ENCODE data around the gene UGT1A8.

DNA sequence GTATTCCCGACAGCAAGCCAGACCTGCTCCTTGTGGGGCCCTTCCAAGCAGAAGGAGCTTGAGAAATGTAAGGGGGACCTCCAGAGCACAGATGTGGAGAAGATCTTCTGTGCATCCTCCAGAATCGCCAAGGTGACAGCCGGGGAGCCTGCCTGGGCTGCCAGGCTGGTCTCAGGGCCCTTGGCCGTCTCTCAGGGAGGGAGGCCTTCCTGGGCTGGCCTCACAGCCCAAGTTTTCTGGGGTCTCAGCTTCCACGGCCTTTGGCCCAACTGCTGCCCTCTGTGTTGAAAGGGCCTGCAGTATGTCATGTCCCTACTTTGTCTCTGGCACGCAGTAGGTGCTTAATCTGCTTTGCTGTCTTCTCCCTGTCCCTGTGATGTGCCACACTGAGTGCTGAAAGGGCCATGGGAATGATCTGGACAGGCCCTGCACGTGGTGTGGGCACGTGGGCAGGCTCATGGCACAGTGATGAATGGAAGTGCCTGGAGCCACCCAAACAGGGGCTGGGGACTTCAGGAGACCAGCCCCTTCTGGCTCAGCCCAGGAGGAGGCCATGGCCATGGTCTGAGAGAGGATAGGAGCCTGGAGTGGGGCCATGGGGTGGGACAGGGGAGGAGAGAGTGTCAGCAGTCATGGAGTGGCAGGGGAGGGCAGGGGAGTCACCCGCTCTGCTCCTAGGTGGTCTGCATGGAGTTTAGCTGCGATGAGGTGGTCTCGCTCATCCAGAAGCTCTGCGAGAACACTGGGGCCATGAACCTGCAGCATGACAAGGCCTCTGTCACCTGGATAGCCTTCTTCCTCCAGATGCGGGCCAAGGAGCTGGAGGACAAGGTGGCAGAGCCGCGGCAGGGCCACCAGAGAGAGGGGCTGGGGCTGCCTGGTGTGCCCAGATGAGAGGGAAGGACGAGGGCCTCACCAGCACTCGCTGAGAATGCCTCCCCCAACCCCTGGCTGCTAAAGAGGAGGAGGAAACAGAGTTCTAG is 201.5 kb downstream of the UGT1A8 start:
- TF ChIP-seq GATA3 (IDR thresholded peaks at IDR 0.05; ENCODE audit: low read depth, low read length) (no peak), GATA2 (IDR thresholded peaks at IDR 0.05; ENCODE audit: low read depth, low read length) (no peak)

Data from SH-SY5Y (cell line).